H1 (cell line): ENCODE measurements around the gene MANF. TPM values are rescaled to one million over a fixed set of nuclear protein-coding genes. Genes with fewer than 3 reads are reported as not detected.

ENCODE experiments used
- CTCF ChIA-PET: fragments of 300-600 bp; sonication (Branson Sonifier 250); formaldehyde crosslinking; loops from one replicate; lab custom pipeline; 2021; ENCODE audit not compliant: partially characterized antibody; lab: Charles Lee
- POLR2A ChIA-PET: fragments of 300-600 bp; sonication (Branson Sonifier 250); formaldehyde crosslinking; loops from one replicate; lab custom pipeline; 2021; ENCODE audit warnings: inconsistent platforms; ENCODE audit not compliant: partially characterized antibody; lab: Charles Lee
- DNase-seq, 2 experiments: peaks; one replicate each; pipeline versions ENCODE4 v3.0.0 to v3.0.0-alpha.2; 2010 to 2022; ENCODE audit warnings: low spot score in 2 of 2, low read depth in 1 of 2, mixed read lengths in 1 of 2
- FAIRE-seq: peaks from 2 replicates; lab custom pipeline; 2011; peaks lifted over from hg19 to GRCh38; lab: Jason Lieb, UNC
- H2AFZ ChIP-seq: 2 replicates; pipeline ENCODE4 v1.8.1; 2012; ENCODE audit warnings: low read length, inconsistent platforms
- H2AK5ac ChIP-seq: 2 replicates; pipeline ENCODE4 v1.6.1; 2013; ENCODE audit warnings: low read depth, low read length
- H2BK120ac ChIP-seq: replicated peaks from 2 replicates; pipeline ENCODE3; 2013; ENCODE audit warnings: low read depth, low read length, inconsistent platforms
- H2BK12ac ChIP-seq: 2 replicates; pipeline ENCODE4 v1.6.1; 2013; ENCODE audit warnings: low read depth, low read length
- H2BK15ac ChIP-seq: 2 replicates; pipeline ENCODE4 v1.6.1; 2013; ENCODE audit warnings: low read length
- H2BK20ac ChIP-seq: 2 replicates; pipeline ENCODE4 v1.6.1; 2013; ENCODE audit warnings: low read length
- H2BK5ac ChIP-seq: 2 replicates; pipeline ENCODE4 v1.6.1; 2013; ENCODE audit warnings: low read depth, low read length
- H3K14ac ChIP-seq: 2 replicates; pipeline ENCODE4 v1.6.1; 2013; ENCODE audit warnings: inconsistent platforms; ENCODE audit not compliant: insufficient read length
- H3K18ac ChIP-seq: 2 replicates; pipeline ENCODE4 v1.6.1; 2013; ENCODE audit warnings: low read length; ENCODE audit errors: extremely low read depth
- H3K23ac ChIP-seq: 2 replicates; pipeline ENCODE4 v1.6.1; 2013; ENCODE audit warnings: inconsistent platforms; ENCODE audit not compliant: insufficient read length
- H3K23me2 ChIP-seq: 2 replicates; pipeline ENCODE4 v1.6.1; 2013; ENCODE audit warnings: low read depth, low read length
- H3K27ac ChIP-seq: 2 replicates; pipeline ENCODE4 v1.6.1; 2011; ENCODE audit warnings: low read depth, low read length, inconsistent platforms
- H3K27me3 ChIP-seq, 4 experiments: replicated peaks in 1 of 4; 1 replicate in 1 of 4; 2 replicates in 3 of 4; pipeline versions ENCODE4 v1.6.1 to v1.8.1; 2011 to 2013; ENCODE audit warnings: low read length in 3 of 4, mild to moderate bottlenecking in 3 of 4, inconsistent platforms in 2 of 4, mixed read lengths in 2 of 4, moderate library complexity in 1 of 4; ENCODE audit not compliant: control insufficient read depth in 3 of 4, insufficient read depth in 3 of 4; ENCODE audit errors: extremely low read depth in 1 of 4
- H3K36me3 ChIP-seq, 4 experiments: 2 replicates each; pipeline versions ENCODE4 v1.6.1 to v1.8.1; 2011 to 2013; ENCODE audit warnings: mild to moderate bottlenecking in 4 of 4, low read length in 3 of 4, moderate library complexity in 2 of 4, control low read depth in 1 of 4, inconsistent platforms in 1 of 4; ENCODE audit not compliant: insufficient read depth in 4 of 4, control insufficient read depth in 2 of 4
- H3K4ac ChIP-seq: replicated peaks from 2 replicates; pipeline ENCODE3; 2013; ENCODE audit warnings: low read length, low read depth, mixed read lengths, inconsistent platforms; ENCODE audit not compliant: insufficient read length
- H3K4me1 ChIP-seq, 4 experiments: replicated peaks in 1 of 4; 1 replicate in 1 of 4; 2 replicates in 3 of 4; pipeline versions ENCODE4 v1.6.1 to v1.8.1; 2011 to 2013; ENCODE audit warnings: low read length in 3 of 4, inconsistent platforms in 2 of 4, mixed read lengths in 1 of 4; ENCODE audit not compliant: insufficient read depth in 4 of 4, control insufficient read depth in 3 of 4
- H3K4me2 ChIP-seq, 2 experiments: 2 replicates each; pipeline versions ENCODE4 v1.6.1 to v1.8.1; 2011 to 2013; ENCODE audit warnings: low read depth in 2 of 2, low read length in 2 of 2, control low read depth in 1 of 2, inconsistent platforms in 1 of 2, mild to moderate bottlenecking in 1 of 2; ENCODE audit not compliant: insufficient read depth in 1 of 2
- H3K4me3 ChIP-seq, 4 experiments: fragments of 200-600, 300-600 bp in 1 of 4; sonication (generic), shearing (Covaris generic), sonication (Bioruptor Twin) in 1 of 4; 2 replicates each; pipeline versions ENCODE4 v1.5.1 to v1.8.1; 2011 to 2016; ENCODE audit warnings: low read length in 4 of 4, low read depth in 3 of 4, control low read depth in 2 of 4, inconsistent platforms in 2 of 4, mild to moderate bottlenecking in 2 of 4, mixed read lengths in 1 of 4, moderate library complexity in 1 of 4; ENCODE audit not compliant: insufficient read depth in 2 of 4; ENCODE audit errors: extremely low read depth in 1 of 4
- H3K56ac ChIP-seq: replicated peaks from 2 replicates; pipeline ENCODE3; 2013; ENCODE audit warnings: low read depth, mild to moderate bottlenecking, mixed read lengths, low read length, inconsistent platforms; ENCODE audit not compliant: insufficient read length
- H3K79me1 ChIP-seq: 2 replicates; pipeline ENCODE4 v1.6.1; 2013; ENCODE audit warnings: low read depth, low read length, control low read depth
- H3K79me2 ChIP-seq, 2 experiments: 2 replicates each; pipeline versions ENCODE4 v1.6.1 to v1.8.1; 2012 to 2013; ENCODE audit warnings: low read length in 2 of 2, mild to moderate bottlenecking in 2 of 2, inconsistent platforms in 1 of 2; ENCODE audit not compliant: insufficient read depth in 2 of 2, control insufficient read depth in 1 of 2
- H3K9ac ChIP-seq, 4 experiments: replicated peaks in 1 of 4; 1 replicate in 1 of 4; 2 replicates in 3 of 4; pipeline versions ENCODE4 v1.6.1 to v1.8.1; 2011 to 2013; ENCODE audit warnings: low read depth in 3 of 4, low read length in 3 of 4, control low read depth in 2 of 4, mild to moderate bottlenecking in 2 of 4, moderate library complexity in 2 of 4, inconsistent platforms in 1 of 4; ENCODE audit errors: extremely low read depth in 1 of 4
- H3K9me3 ChIP-seq, 2 experiments: 2 replicates each; pipeline versions ENCODE4 v1.6.1 to v1.8.1; 2012 to 2013; ENCODE audit warnings: mild to moderate bottlenecking in 2 of 2, moderate library complexity in 2 of 2, control low read depth in 1 of 2, inconsistent platforms in 1 of 2, low read depth in 1 of 2, low read length in 1 of 2, mixed read lengths in 1 of 2; ENCODE audit not compliant: insufficient read depth in 2 of 2
- H4K20me1 ChIP-seq, 2 experiments: replicated peaks in 1 of 2; 2 replicates each; pipeline versions ENCODE3 to v1.8.1; 2011 to 2013; ENCODE audit warnings: inconsistent platforms in 2 of 2, low read length in 2 of 2, mild to moderate bottlenecking in 1 of 2; ENCODE audit not compliant: insufficient read depth in 2 of 2, control insufficient read depth in 1 of 2
- H4K5ac ChIP-seq: 2 replicates; pipeline ENCODE4 v1.6.1; 2013; ENCODE audit warnings: low read length, low read depth, mixed read lengths, inconsistent platforms; ENCODE audit not compliant: insufficient read length
- H4K8ac ChIP-seq: 2 replicates; pipeline ENCODE4 v1.8.0; 2013; ENCODE audit warnings: mild to moderate bottlenecking, moderate library complexity, low read length, inconsistent platforms; ENCODE audit not compliant: insufficient read depth; ENCODE audit errors: extremely low read depth
- H4K91ac ChIP-seq: replicated peaks from 2 replicates; pipeline ENCODE3; 2013; ENCODE audit warnings: low read length, mixed read lengths, inconsistent platforms; ENCODE audit not compliant: insufficient read length
- BACH1 ChIP-seq: IDR thresholded peaks from 2 replicates; pipeline ENCODE4 v1.6.1; 2012; ENCODE audit warnings: low read length, improper control_type of control experiment
- CHD1 ChIP-seq: IDR thresholded peaks from 2 replicates; pipeline ENCODE4 v1.6.1; 2012; ENCODE audit warnings: low read depth, low read length, improper control_type of control experiment
- GTF2F1 ChIP-seq: IDR thresholded peaks from 2 replicates; pipeline ENCODE4 v1.6.1; 2012; ENCODE audit warnings: low read depth, low read length, improper control_type of control experiment, borderline replicate concordance
- JUND ChIP-seq: IDR thresholded peaks from 2 replicates; pipeline ENCODE4 v1.6.1; 2011; ENCODE audit warnings: mild to moderate bottlenecking, improper control_type of control experiment, low read length
- KDM5A ChIP-seq: fragments of 200-600 bp; IDR thresholded peaks from 2 replicates; pipeline ENCODE4 v1.7.1; 2012; ENCODE audit warnings: mild to moderate bottlenecking, low read length, inconsistent platforms, mixed read lengths
- NANOG ChIP-seq: IDR thresholded peaks from 2 replicates; pipeline ENCODE4 v1.6.1; 2011; ENCODE audit warnings: low read length, low read depth, mild to moderate bottlenecking, inconsistent platforms; ENCODE audit not compliant: insufficient read depth, poor library complexity, severe bottlenecking
- POLR2A ChIP-seq, 2 experiments: IDR thresholded peaks; 1 replicate in 1 of 2; 2 replicates in 1 of 2; pipeline ENCODE4 v1.6.1; 2011; ENCODE audit warnings: low read depth in 2 of 2, low read length in 2 of 2, mild to moderate bottlenecking in 2 of 2; ENCODE audit errors: control extremely low read depth in 1 of 2
- SIRT6 ChIP-seq: IDR thresholded peaks from one replicate; pipeline ENCODE4 v1.7.1; 2012; ENCODE audit warnings: low read length, inconsistent platforms
- SP4 ChIP-seq: IDR thresholded peaks from 2 replicates; pipeline ENCODE4 v1.6.1; 2012; ENCODE audit warnings: low read length, inconsistent platforms
- WGBS, 2 experiments: shearing (Covaris generic) in 1 of 2; methylation state at CpG; one replicate each; pipeline versions ENCODE4 v1.1.6 to v1.1.7; 2013 to 2015; ENCODE audit warnings: low lambda C conversion rate in 2 of 2, mixed read lengths in 2 of 2, inconsistent platforms in 1 of 2, low coverage in 1 of 2, missing lambda C conversion rate in 1 of 2; ENCODE audit not compliant: insufficient replicate concordance in 2 of 2, insufficient coverage in 1 of 2, insufficient read length in 1 of 2; ENCODE audit errors: extremely low coverage in 1 of 2, missing lambda C conversion rate in 1 of 2; 5-methylcytosine and 5-hydroxymethylcytosine counted together
- polyA plus RNA-seq, 7 experiments: library from polyadenylated mRNA; depleted of rRNA in 3 of 7; stranded (reverse) in 5 of 7; unstranded in 2 of 7; fragments of >200 nt in 5 of 7; fragments of 200-250 nt in 2 of 7; gene quantifications; 1 replicate in 5 of 7; 2 replicates in 1 of 7; 4 replicates in 1 of 7; pipeline versions ENCODE4 v1.2.1 to v1.2.3, GENCODE V29; 2011 to 2013; ENCODE audit warnings: missing spikeins in 2 of 7, mixed read lengths in 2 of 7
- total RNA-seq: library from RNA; stranded (reverse); fragmentation: NEBNext Ultra II Directional; extraction: Animal tissue kit (Norgen Biotek cat#: 25700); gene quantifications from 2 replicates; pipeline ENCODE4 v1.2.1, GENCODE V29; 2021
- TF ChIP-seq, protein P1 (sequence below): IDR thresholded peaks from 2 replicates; pipeline ENCODE4 v1.6.1; 2011; ENCODE audit warnings: low read depth, mild to moderate bottlenecking, low read length; ENCODE audit not compliant: insufficient read depth
- TF ChIP-seq, protein P2 (sequence below): IDR thresholded peaks from 2 replicates; pipeline ENCODE4 v1.6.1; 2012; ENCODE audit warnings: low read length, inconsistent platforms
- TF ChIP-seq, protein P3 (sequence below): IDR thresholded peaks from 2 replicates; pipeline ENCODE4 v1.6.1; 2012; ENCODE audit warnings: inconsistent platforms

Gene MANF
- total and polyA plus RNA-seq, 2 of the 8 experiments (the other 6 are each of a cell fraction or from before 2014, with no cell fraction given), result 37.5 to 159 TPM

DNA sequence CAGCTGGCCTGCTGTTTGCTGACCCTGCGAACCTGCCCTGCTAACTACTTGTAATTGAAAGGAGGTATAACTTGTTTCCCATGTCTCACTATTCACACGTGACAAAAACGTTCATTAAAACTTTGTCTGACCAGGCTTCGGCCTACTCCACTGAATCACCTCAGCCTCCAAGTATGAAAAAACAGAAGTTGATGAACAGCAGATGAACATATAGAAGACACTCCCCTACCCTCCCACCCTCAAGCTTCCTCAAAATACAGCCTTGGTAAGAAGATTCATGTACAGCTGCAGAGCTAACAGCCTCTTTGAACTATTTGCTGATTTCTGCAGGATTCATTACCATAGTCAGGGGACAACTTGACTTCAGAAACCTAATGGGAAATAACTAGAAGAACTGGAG, 16.6 kb downstream of the MANF start:
- no peak overlapping the region for H3K4ac ChIP-seq
- FAIRE-seq (no peak), DNase-seq (no peak)
- no peak overlapping the region for H2AK5ac ChIP-seq
- H4K20me1 ChIP-seq, result peaks cover 2 to 8% of the 10 kb centered on the region in 2 experiments
- no peaks in the 10 kb centered on the region for H3K27me3 ChIP-seq
- no peaks in the 10 kb centered on the region; the same call in 1 of the 2 replicates for H3K79me1 ChIP-seq
- no peak overlapping the region for H2BK20ac ChIP-seq
- H3K9me3 ChIP-seq, result no peaks in the 10 kb centered on the region
- H3K4me3 ChIP-seq, result no peak overlapping the region
- no peak overlapping the region for H3K14ac ChIP-seq
- ChIA-PET CTCF (interaction anchor here (1.0 to 4.3 kb wide), 2 partner anchors 13 to 280 kb away, joined by 3 to 23 read pairs; no protein-coding TSS in a partner anchor), POLR2A (interaction anchor here (0.6 to 1.8 kb wide), 2 partner anchors 9 to 564 kb away, joined by 3 to 7 read pairs; no protein-coding TSS in a partner anchor)
- no peaks in the 10 kb centered on the region for H3K23me2 ChIP-seq
- no peak overlapping the region for H2BK5ac ChIP-seq
- H3K27ac ChIP-seq, result no peak overlapping the region
- H2AFZ ChIP-seq, result no peak overlapping the region
- H3K36me3 ChIP-seq, result peaks cover 5 to 38% (median 16%) of the 10 kb centered on the region in 4 experiments; a peak in 5 of 8 replicates
- no peak overlapping the region for H2BK15ac ChIP-seq
- no peak overlapping the region for H3K23ac ChIP-seq
- WGBS, 2 experiments, result 99% methylated on average over 4 of the region's 4 CpGs; no CpG with 5 or more reads in 1 of the 2 experiments
- H4K8ac ChIP-seq, result no peak overlapping the region
- no peak overlapping the region for H2BK12ac ChIP-seq
- peaks cover 0 to 3% (median 0%) of the 10 kb centered on the region in 4 experiments; a peak in 1 of 7 replicates for H3K4me1 ChIP-seq
- H3K79me2 ChIP-seq, result no peaks in the 10 kb centered on the region
- no peak overlapping the region for H3K56ac ChIP-seq
- H4K5ac ChIP-seq, result no peak overlapping the region
- no peak overlapping the region for H3K18ac ChIP-seq
- H3K4me2 ChIP-seq, result no peak overlapping the region
- H2BK120ac ChIP-seq, result no peak overlapping the region
- H3K9ac ChIP-seq, result no peak overlapping the region
- no peak overlapping the region for H4K91ac ChIP-seq
- TF ChIP-seq SP4, result no peak
- TF ChIP-seq SIRT6, result no peak
- TF ChIP-seq BACH1, result no peak
- no peak for TF ChIP-seq GTF2F1
- no peak for TF ChIP-seq JUND
- TF ChIP-seq, protein P1, sequence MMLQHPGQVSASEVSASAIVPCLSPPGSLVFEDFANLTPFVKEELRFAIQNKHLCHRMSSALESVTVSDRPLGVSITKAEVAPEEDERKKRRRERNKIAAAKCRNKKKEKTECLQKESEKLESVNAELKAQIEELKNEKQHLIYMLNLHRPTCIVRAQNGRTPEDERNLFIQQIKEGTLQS, result no peak
- TF ChIP-seq POLR2A (IDR thresholded peaks at IDR 0.05; ENCODE audit: control extremely low read depth in 1 of 2, low read depth in 2 of 2, low read length in 2 of 2), result no peak
- no peak for TF ChIP-seq CHD1
- TF ChIP-seq KDM5A, result no peak
- TF ChIP-seq, protein P2, sequence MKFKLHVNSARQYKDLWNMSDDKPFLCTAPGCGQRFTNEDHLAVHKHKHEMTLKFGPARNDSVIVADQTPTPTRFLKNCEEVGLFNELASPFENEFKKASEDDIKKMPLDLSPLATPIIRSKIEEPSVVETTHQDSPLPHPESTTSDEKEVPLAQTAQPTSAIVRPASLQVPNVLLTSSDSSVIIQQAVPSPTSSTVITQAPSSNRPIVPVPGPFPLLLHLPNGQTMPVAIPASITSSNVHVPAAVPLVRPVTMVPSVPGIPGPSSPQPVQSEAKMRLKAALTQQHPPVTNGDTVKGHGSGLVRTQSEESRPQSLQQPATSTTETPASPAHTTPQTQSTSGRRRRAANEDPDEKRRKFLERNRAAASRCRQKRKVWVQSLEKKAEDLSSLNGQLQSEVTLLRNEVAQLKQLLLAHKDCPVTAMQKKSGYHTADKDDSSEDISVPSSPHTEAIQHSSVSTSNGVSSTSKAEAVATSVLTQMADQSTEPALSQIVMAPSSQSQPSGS, result no peak
- no peak for TF ChIP-seq NANOG
- TF ChIP-seq, protein P3, sequence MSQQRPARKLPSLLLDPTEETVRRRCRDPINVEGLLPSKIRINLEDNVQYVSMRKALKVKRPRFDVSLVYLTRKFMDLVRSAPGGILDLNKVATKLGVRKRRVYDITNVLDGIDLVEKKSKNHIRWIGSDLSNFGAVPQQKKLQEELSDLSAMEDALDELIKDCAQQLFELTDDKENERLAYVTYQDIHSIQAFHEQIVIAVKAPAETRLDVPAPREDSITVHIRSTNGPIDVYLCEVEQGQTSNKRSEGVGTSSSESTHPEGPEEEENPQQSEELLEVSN, result no peak
